Pons (tissue), 1 donor: ENCODE results near the gene MTPN.

ENCODE experiments used
- DNase-seq: peaks from one replicate; pipeline ENCODE4 v3.0.0-alpha.2; 2016; ENCODE audit warnings: low spot score

MTPN gene

DNA sequence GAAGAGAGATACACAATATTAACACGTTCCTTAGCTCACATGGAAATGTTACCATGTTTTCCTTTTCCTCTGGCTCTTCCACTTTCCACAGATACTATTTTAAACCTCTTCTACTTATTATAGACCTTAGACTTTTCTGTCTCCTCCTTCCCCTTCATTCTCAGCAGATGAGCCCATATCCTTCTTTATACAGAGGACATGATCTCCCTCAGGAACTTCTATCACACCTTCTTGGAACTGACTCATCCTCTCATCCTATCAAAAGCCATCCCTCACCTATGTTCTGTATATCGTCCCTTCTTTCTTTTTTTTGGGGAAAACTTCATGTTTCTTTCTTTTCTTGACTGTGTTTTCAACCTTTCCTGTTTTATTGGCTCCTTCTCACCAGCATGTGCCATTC is 20.8 kb downstream of the MTPN start:
- DNase-seq: no peak

DNA sequence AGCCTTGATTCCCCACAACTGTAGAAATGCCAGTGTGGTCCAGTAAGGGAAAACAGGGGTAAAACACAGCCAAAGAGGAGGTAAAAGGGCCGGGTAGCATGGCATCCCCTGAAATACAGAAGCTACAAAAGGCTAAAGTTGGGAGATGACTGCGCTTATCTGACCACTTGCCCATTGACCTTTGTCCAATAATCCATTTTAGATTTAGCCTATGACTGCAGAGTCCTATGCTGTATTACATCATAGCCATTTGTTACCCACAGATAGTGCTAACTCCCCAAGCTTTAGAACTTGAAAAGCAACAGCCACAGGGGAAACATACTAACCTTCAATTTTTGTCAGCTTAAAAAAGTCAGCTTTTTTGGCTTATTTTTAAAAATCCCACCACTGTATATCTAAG is 26.2 kb downstream of the MTPN start:
- no peak for DNase-seq

DNA sequence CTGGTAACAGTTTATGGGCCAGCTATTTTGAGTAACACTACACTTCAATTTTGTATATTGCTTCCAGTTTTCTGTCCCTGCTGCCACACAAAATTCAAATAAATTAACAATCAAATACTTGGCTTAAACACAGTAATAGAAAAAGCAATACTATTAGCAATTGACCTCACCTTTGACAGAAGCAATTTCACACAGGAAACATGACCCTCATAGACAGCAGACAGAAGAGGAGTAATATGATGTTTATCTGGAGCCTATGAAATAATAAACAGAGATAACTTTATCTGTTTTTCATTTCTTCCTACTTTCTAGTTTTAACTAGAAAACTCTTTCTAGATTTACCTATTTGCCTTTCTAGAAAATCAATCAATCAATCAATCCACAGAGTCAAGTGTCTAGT is 26.7 kb downstream of the MTPN start:
- DNase-seq: no peak

DNA sequence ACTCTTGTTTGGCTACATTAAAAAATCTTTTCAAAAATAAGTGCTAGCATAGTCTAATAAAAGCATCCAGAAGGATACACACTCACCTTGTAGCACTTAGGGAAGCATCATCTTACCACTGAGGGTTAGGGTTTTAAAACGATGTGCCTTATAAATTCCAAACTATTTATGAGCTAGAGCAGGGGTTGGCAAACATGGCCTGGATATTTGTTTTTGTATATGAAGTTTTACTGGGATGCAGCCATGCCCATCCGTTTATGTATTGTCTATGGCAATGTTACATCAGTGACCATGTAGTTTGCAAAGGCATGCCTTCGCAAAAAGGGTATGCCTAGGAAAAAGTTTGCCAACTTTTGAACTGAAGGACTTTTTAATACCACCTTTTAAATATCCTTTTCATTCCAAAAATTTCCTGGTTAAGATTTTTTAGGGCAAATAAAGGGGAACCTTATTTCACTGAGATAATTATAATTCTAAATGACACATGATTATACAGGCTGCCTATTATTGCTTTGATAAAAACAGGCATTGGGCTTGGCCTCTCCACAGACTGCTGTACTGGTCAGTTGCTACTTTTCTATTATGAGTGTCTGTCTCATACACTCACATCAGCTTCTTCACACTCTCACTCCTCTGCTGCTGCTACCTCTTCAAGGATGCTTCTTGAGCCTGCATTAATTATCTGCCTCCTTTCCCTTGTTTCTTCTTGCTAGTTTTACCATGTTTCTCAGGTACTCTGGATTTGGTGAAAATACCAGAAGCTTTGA is 30.7 kb downstream of the MTPN start:
- DNase-seq: no peak

DNA sequence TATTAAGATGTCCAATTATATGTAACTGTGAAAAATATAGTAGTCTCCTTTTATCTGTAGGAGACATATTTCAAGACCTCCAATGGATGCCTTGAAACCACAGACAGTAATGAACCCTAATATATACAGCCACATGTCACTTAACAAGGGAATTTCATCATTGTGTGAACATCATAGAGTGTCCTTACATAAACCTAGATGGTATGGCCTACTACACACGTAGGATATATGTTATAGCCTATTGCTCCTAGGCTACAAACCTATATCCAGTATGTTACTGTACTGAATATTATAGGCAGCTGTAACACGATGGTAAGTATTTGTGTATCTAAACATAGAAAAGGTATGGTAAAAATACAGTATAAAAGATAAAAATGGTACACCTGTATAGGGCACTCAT is 32.4 kb downstream of the MTPN start:
- DNase-seq: no peak

DNA sequence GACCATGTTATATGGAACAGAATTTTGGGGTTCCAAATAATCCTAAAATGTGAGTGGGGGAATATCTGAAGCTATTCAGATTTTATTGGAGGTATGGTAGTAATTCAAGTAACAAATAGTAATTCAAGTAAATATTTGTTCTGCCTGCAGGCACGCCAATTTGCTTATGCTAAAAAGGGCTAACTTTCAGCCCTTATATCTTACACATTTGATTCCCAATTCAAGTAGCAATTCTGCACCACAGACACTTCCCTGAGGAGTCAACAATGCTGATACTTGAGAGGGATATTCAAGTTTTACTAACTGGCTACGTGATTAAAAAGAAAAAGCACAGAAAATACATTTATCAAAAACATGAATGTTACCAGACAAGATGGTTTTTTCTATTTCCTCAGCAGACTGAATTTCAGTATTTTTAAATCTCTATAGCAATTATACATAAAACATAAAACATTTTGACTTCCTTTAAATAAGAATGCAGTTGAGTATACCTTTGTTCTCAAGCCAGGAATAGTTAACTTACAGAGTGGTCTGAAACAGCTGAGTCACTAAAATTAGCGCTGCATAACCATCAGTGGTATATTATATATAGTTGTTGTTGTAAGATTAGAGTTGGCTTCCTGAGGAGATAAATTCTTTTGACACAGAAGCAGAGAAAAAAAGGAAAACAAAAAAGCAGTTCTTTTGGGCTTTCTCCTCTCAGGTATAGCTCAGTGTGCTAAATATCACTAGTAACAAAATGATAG is 33.9 kb downstream of the MTPN start:
- no peak for DNase-seq

DNA sequence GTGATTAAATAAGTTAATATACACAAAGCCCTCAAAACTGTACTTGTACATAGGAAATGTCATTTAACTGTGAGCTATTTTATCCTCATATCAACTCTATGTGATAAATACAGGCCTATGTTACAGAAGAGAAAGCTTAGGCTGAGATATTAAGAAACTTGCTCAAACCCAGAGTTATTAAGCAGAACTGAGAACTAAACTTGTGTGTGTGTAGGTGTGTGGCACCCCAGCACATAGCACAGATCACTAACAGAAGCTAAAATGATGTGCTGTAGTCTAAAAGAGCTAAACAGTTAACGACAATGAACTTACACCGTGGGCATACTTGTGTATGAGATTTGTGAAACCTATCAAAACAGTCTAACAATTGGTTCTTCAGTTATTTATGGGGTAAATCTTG is 34.5 kb downstream of the MTPN start:
- DNase-seq: no peak

DNA sequence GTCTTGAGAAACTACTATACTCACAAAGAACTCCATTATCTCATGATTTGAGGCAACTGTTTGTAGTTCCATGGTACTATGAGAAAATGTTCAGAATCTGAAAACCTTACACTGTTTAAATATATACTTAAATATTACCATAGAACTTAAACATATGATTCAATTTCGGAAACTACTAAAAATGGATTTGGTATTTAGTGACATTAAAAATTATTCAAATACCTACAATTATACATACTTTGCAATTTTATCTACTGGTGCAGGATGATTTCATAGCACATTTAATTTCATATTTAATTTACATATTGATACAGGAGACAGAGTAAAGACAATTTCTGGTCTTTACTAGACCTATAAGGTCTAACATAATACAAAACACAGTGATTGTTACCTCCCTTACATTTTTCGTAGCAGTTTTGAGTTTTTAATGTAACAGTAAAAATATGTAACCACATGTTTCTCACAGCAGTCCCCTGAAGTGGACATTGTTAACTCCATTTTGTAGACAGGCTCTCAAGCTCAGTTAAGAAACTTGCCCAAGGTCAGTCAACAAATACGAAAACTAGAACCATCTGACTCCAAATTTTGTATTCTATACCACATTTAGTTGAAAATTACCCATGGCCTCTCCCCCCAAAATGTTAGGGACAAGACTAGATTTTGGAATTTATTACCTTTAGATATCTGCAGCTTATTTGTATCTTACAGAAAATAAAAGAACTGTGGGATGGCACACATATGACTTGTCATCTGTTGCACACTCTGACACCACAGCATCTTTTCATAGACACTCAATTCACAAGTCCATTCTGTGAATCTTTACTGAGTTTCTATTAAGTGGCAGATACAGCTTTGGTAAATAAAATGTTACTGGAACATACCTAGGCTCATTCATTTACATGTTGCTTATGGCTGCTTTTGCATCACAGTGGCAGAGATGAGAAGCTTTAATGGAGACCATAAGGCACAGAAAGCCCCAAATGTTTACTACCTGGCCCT is 36.8 kb downstream of the MTPN start:
- DNase-seq: no peak

DNA sequence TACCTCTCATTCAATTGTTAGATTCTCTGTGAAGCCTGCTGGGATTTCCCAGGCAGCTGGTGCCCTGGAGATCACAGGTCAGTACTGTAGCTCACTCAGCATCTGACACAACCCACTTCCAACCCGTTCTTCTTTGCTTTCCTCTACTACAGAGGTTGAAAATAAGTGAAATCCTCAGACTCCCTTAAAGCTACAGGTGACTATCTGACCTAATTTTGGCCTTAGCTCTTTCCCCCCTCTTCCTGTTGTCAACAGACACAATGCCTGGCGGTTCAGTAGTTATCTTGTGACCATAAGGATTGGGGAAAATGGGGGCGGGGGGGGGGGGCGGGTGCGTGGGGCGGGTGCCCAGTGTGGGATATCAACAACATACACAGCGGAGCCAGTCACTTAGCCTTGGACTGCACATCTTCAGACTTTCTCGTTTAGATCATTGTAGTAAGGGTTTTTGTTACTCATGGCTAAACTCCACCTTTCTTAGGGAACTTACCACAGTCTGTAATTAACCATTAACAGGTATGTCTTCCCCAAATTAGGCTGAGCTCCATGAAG is 37.8 kb downstream of the MTPN start:
- DNase-seq: no peak

DNA sequence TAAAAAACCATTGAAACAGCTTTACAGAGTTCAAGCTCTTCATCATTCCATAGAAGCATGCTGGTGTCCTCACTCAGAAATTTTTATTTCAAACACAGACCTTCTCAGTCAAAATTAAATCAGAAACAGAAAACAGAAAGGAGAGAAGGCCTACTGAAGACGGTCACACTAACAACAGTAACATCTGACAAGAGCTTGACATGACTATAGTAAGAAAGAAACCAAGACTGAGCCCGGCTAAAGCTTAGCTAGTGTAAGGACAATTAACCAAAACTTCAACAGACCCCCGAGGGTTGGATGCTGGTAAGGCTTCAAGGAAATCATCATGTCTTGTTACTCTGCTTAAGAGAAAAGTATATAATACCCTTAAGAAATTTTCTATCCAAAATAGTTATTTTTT is 38.6 kb downstream of the MTPN start:
- no peak for DNase-seq

DNA sequence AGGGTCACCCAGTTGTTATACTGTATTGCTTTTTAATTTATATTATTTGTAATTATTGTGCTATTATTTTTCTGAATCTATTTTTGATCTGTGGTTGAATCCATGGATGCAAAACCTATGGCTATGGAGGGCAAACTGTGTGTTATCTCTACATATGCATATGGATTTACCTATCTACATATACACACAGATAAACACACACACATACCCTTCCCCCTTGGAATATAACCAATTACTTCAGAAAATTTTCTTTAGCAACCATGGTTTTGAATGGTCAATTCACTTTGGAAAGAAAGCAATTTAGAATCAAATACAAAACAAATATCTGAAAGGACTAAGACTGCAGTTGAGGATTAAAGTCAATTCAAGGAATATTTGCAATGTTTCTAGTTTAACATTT is 39.1 kb downstream of the MTPN start:
- DNase-seq: no peak

DNA sequence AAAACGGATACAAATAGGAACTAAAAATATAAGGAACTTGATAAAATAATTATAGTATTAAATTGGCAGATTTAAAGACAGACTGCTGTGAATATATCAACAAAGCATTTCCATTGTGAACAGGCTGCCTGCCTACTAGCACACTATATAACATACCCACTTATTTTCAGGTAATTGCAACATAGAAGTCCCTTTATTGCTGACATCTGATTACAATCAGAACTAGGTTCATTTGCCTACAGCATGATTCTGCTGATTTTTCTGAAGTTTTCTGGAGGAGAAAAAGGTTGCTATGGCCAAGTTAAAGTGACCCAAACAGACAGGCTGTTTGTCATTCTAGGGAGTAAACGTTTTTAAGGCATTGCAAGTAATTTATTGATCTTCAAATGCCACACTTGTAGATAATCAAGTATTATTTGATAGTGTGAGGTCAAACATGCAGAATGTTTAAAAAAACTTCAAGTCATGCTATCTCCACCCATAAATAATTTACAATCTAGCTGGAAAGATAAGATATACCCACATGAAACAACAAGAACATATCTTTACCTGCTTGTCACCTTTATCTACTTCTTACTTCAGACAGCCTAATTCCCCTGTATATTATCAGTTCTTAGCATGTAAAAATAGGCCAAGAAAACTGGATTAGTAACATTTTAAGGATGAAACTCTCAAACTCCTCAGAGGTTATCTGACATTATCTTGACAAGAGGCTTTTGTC is 40.5 kb downstream of the MTPN start:
- DNase-seq: no peak

DNA sequence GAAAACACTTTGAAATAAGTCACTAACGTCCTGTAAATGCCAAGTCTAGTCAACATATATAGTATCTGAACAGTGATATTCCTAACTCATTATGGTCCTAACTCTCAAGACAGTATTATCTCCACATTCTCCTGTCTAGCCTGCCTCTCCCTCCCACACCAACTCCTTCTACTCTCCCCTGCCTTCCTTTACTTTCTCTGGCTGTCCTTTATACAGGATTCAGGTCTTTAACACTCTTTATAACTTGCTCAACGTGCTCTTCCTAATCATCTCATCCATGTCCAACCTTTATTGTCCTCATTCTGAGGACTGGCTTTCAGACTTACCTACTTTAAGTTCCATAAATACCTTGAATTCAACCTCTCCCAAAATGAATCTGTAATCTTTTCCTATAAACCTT is 42.5 kb downstream of the MTPN start:
- no peak for DNase-seq

DNA sequence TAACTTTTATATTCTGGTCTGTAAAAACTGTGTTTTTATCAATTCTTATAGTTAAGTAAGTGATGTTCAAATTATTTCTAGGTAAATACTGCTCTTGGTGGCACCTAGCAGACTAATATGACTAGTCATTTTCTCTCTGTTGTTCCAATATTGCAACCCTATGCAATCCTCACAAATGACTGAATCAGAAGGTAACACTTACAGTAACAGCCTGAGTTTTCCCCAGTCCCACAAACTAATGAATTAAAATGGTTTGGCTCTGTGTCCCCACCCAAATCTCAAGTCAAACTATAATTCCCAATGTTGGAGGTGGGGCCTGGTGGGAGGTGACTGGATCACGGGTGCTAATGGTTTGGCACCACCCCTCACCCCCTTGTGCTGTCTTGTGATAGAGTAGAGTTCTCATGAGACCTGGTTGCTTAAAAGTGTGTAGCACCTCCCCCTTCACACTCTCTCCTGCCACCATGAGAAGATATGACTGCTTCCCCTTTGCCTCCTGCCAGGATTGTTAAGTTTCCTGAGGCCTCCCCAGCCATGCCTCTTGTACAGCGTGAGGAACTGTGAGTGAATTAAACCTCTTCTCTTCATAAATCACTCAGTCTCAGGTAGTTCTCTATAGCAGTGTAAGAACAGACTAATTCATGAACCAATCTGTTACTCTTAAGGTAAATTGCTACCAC is 43.5 kb downstream of the MTPN start:
- no peak for DNase-seq

DNA sequence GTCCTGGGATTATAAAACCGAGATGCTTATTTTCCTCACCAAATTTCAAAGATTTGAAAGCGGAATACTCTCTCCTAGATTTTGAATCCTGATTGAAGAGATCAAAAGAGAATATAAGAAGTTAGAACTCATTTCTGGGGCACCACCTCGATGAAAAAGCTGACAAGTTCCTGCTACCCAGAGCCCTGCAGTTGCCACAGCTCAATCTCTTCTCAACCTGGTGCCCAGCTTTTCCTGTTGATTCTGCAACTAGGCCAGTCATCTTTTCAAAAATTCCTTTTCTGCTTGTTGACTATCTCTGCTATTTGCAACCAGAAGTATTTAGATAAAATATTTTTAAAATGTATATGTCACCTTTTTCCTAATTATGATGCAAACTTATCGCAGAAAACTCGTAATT is 45.0 kb downstream of the MTPN start:
- DNase-seq: no peak

DNA sequence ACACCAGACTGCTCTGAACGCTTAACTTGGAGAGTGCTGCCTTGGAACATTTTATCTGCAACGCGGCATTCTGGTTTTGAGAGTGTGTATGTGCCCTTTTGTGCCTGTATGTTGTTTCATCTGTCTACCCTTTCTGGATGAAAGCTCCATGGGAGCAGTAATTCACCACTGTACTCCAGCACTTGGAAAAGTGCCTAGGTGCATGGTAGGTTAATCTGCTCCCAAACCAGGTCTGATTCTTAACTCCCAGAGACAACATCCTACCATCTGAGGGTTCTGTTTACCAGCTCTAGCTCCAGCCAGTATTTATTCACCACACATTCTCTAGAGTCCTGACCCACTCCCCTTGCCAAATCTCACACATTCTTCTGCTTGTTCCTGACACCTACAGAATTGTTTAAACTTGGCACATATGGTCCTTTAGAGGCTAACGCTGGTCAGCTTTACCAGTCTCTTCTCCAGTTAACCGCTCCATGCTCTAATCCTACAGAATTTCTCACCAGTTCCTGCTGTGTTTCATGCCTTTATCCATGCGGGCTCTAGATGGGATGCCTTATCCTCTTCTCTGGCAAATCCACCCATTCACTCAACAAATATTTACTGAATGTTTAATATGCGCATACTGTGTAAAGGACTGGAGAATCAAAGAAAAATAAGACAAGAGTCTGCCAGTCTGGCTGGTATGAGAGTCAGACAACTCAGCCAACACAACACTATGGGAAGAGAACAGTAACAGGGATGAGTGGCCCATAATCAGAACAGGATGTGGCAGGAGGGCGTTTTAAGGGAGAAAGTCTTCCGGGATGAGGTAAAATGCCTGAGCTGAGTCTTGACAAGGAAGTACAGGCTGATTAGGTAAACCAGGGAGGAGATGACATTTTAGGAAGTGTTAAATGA is 46.3 kb downstream of the MTPN start:
- DNase-seq: no peak

DNA sequence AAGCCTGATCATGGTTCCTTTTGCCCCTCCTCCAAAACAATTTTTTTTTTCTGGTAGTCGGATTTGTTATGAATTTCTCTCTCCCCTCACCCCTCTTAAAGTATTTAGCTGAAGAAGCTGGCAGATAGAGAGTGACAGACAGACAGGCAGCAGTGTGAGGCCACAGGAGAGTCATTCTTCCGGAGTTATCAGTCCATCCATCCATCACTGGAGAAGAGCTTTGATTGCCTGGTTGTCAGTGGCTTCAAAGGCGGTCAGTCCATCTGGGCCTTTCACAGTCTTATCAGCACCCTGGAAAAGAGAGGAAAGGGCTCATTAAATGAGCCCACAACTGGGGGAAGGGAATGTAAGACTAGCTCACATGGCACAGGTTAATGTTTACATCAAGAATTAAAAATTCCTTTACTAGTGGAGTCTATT is 47.4 kb downstream of the MTPN start:
- DNase-seq: no peak

DNA sequence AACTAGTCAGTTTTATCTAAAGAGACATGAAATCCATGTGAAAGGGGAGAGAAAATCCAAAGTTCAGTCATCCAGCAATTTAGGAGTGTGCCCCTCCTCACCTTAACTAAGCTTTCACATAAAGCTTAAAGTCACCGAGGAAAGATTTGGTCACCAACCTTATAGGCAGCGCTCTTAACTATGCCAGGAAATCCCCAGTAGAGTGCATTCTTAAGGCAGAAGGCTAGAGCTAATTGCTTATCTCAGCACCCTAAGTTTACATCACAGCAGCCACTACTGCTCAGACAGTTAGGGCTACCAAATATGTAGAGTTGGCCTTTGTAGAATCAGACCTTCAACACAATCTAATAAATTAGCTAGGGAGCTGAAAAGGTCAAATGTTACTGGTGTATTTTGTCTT is 47.9 kb downstream of the MTPN start:
- DNase-seq: no peak

DNA sequence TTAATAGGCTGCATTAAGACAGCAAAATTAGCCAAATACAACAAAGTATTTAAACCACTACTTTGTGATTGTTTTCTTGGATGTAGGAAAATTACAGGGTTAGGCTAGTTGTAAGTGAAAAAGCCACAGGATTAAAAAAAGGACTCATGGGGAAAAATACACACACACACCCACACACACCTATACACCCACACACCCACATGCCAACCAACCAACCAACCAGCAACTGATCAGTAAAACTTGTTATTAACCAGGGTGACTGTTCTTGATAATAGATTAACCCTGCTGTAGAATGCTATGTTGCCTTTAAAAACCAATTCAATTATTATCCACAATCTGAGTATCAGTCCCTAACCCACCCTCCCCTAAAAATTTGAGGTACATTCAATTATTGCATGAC is 49.0 kb downstream of the MTPN start:
- DNase-seq: no peak

DNA sequence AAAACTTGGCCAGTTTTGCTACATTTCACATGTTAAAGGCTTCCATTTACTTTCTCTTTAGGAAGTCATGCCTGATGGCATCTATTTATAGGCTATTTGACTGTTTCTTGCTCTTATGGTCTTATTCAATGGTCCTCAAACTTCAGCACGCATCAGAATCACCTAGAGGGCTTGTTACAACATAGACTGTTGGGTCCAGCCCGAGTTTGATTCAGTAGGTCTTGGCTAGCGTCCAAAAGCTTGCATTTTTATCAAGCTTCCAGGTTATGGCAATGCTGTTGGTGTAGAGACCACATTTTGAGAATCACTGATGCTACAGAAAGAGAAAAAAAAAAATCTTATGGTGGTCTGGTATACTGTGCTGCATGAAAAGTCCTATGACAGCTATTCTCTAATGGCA is 51.9 kb downstream of the MTPN start:
- no peak for DNase-seq
